Mesothelial cell of epicardium (in vitro differentiated cells): Measurements from ENCODE around the gene MYO15A. TPM values are rescaled to one million over a fixed set of nuclear protein-coding genes. Genes with fewer than 3 reads are reported as not detected.

ENCODE experiments used
- DNase-seq, 2 experiments: peaks; one replicate each; pipeline ENCODE4 v3.0.0; 2021; ENCODE audit warnings: low spot score in 2 of 2; ENCODE audit not compliant: unreplicated experiment in 2 of 2
- H3K27ac Mint-ChIP-seq: 2 replicates; pipeline ENCODE4 v1.8.0; 2021; ENCODE audit warnings: mixed read lengths
- H3K27me3 Mint-ChIP-seq: 2 replicates; pipeline ENCODE4 v1.8.0; 2021; ENCODE audit warnings: low read depth, mixed read lengths
- H3K36me3 Mint-ChIP-seq: 2 replicates; pipeline ENCODE4 v1.8.0; 2021; ENCODE audit warnings: mixed read lengths
- H3K4me1 Mint-ChIP-seq: 2 replicates; pipeline ENCODE4 v1.8.0; 2021; ENCODE audit warnings: mixed read lengths
- H3K4me3 Mint-ChIP-seq: 2 replicates; pipeline ENCODE4 v1.8.0; 2021; ENCODE audit warnings: mild to moderate bottlenecking, moderate library complexity, mixed read lengths
- H3K9me3 Mint-ChIP-seq: 2 replicates; pipeline ENCODE4 v1.8.0; 2021; ENCODE audit warnings: mixed read lengths
- CTCF ChIP-seq: fragments of 200-600 bp; sonication (generic); IDR thresholded peaks from one replicate; pipeline ENCODE4 v1.5.0; 2021; ENCODE audit warnings: antibody characterized with exemption; ENCODE audit not compliant: unreplicated experiment
- total RNA-seq: library from RNA; stranded (reverse); gene quantifications from 3 replicates; pipeline ENCODE4 v1.2.1, GENCODE V29; 2021

MYO15A gene
- total RNA-seq, 1 donor from 2014 or later = 6.3 TPM

DNA sequence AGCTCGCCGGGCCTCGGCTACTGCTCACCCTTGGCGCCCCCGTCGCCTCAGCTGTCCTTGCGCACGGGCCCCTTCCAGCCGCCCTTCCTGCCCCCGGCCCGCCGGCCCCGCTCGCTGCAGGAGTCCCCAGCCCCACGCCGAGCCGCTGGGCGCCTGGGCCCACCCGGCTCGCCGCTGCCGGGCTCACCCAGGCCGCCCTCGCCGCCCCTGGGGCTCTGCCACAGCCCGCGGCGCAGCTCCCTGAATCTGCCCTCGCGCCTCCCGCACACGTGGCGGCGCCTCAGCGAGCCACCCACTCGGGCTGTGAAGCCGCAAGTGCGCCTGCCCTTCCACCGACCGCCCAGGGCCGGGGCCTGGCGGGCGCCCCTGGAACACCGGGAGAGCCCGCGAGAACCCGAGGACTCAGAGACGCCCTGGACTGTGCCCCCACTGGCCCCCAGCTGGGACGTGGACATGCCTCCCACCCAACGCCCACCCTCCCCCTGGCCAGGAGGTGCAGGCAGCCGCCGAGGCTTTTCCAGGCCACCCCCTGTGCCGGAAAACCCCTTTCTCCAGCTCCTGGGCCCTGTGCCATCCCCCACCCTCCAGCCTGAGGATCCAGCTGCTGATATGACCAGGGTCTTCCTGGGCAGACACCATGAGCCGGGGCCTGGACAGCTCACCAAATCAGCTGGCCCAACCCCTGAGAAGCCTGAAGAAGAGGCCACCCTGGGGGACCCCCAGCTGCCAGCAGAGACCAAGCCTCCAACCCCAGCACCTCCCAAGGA lies 12.8 kb downstream of the MYO15A start:
- no peak for DNase-seq
- peaks cover 3% of the 10 kb centered on the region for H3K4me1 Mint-ChIP-seq
- no peaks in the 10 kb centered on the region for H3K27me3 Mint-ChIP-seq
- no peak overlapping the region for H3K4me3 Mint-ChIP-seq
- TF ChIP-seq CTCF = no peak
- peaks cover 4% of the 10 kb centered on the region for H3K9me3 Mint-ChIP-seq
- no peaks in the 10 kb centered on the region for H3K36me3 Mint-ChIP-seq
- no peak overlapping the region for H3K27ac Mint-ChIP-seq

- no peak for DNase-seq
- Mint-ChIP-seq H3K27me3 (no peaks in the 10 kb centered on the region), H3K27ac (no peak overlapping the region), H3K36me3 (no peaks in the 10 kb centered on the region), H3K9me3 (peaks cover 4% of the 10 kb centered on the region), H3K4me3 (no peak overlapping the region), H3K4me1 (peaks cover 1% of the 10 kb centered on the region)
- TF ChIP-seq CTCF = no peak
These were observed 14.6 kb downstream of the MYO15A start for GRCh38 chr17:18122990-18123753.

DNA sequence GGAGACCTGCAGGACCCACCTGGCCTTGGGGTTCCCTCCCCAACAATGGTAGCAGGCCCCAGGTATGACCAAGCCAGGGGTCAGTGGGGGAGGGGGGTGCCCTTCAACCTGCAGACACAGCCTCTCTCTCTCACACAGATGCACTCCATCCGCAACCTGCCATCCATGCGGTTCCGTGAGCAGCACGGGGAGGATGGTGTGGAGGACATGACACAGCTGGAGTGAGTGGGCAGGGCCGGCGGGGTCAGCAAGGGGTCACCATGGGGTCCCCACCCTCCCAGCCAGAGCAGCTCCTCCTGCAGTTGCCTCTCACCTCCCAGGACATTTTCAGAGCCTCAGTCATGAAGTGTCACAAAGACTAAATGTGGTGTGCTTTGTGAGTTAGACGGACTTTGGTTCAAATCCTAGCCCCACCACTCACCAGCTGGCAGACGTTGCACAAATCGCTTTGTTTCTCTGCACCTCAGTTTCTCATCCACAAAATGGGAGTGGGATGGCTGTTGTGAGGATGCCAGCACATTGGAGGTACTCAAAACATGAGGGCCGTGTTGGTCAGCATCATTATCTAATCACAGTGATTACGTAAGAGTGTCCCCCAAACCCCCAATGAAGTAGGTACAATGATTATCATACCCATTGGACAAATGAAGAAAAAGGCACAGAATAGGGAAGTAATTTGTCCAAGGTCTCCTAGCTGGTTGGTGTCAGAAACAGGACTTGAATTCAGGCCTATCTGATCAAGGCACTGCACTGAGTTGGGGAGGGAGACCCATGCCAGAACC lies 16.0 kb downstream of the MYO15A start:
- Mint-ChIP-seq H3K27ac (no peak overlapping the region), H3K36me3 (no peaks in the 10 kb centered on the region), H3K27me3 (no peaks in the 10 kb centered on the region), H3K4me3 (no peak overlapping the region), H3K4me1 (peaks cover 1% of the 10 kb centered on the region), H3K9me3 (peaks cover 3% of the 10 kb centered on the region)
- no peak for TF ChIP-seq CTCF
- DNase-seq = no peak

DNA sequence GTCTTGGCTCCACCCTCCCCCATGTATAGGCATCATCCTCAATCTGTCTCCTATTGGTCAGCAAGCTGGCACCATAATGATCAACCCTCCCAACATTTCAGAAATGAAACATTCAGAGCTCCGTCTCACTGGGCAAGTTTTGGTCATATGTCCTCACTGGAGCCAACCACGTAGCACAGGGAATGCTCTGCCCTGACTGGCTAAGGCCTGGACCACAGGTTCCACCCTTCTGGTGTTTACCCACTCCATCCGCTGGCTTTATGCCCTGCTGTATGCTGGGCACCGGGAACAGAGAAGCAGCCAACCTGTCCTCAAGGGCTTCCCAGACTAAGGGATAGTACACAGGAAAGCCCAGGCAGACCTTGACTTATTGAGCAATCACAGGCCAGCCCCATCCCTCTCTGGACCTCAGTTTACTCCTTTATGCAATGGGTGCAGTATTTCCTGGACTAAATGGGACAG lies 20.5 kb downstream of the MYO15A start:
- no peak for TF ChIP-seq CTCF
- no peaks in the 10 kb centered on the region for H3K27me3 Mint-ChIP-seq
- no peak overlapping the region for H3K4me3 Mint-ChIP-seq
- no peak for DNase-seq
- H3K27ac Mint-ChIP-seq = no peak overlapping the region
- no peaks in the 10 kb centered on the region for H3K36me3 Mint-ChIP-seq
- H3K4me1 Mint-ChIP-seq = no peaks in the 10 kb centered on the region
- no peaks in the 10 kb centered on the region for H3K9me3 Mint-ChIP-seq

DNA sequence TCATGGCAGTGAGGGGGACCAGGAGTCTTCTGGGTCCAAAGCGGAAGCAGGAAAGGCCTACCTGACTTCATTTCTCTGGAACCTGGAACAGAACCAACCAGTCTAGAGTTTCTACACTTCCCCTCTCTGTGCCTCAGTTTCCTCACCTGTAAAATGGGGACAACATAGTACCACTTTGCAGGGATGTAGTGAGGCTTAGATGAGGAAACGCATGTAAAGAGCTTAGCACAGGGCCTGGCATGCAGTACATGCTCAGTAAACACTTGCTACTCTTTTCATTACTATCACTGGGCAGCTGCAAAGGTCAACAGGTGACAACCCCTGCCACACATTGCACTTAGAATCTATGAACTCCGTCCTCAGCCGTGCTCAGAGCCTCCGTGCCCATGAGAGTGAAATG lies 24.2 kb downstream of the MYO15A start:
- DNase-seq = no peak
- no peaks in the 10 kb centered on the region for H3K9me3 Mint-ChIP-seq
- H3K27ac Mint-ChIP-seq = no peak overlapping the region
- TF ChIP-seq CTCF = no peak
- no peak overlapping the region for H3K4me3 Mint-ChIP-seq
- H3K4me1 Mint-ChIP-seq = no peaks in the 10 kb centered on the region
- H3K36me3 Mint-ChIP-seq = no peaks in the 10 kb centered on the region
- no peaks in the 10 kb centered on the region for H3K27me3 Mint-ChIP-seq
